ENCODE measurements around the gene HCN2.

The HCN2 gene

GRCh38 chr19:660793-661426, 71.2 kb downstream of the HCN2 start:
- DNase-seq = no peak

- DNase-seq = no peak
These were observed 71.9 kb downstream of the HCN2 start for GRCh38 chr19:661427-662196.

- DNase-seq = no peak
These were observed 72.7 kb downstream of the HCN2 start for GRCh38 chr19:662207-662961.

- DNase-seq = peak; percentile 40
These were observed 73.4 kb downstream of the HCN2 start, which contains the start of gene RNF126 for GRCh38 chr19:662962-663681. Gene RNF126 (minus strand): TSS chr19:663214. CDS start chr19:663121, 93 bp downstream.

- no peak for DNase-seq
These were observed 74.0 kb downstream of the HCN2 start for GRCh38 chr19:663682-664117.

GRCh38 chr19:664913-665443, 75.3 kb downstream of the HCN2 start:
- peak; percentile 16 for DNase-seq
